Measurements from ENCODE around the gene SERPINA5. TPM values are rescaled to one million over a fixed set of nuclear protein-coding genes. Genes with fewer than 3 reads are reported as not detected.

SERPINA5 gene
- total RNA-seq, 4 donors from 2014 or later = 0.32 to 37.6 (median 1.5) TPM; not detected in 1

- Histone ChIP-seq H3K27ac (no peak overlapping the region), H3K36me3 (no peaks in the 10 kb centered on the region), H3K9me3 (peaks cover 0 to 4% of the 10 kb centered on the region in 2 donors), H3K4me1 (no peaks in the 10 kb centered on the region), H3K27me3 (no peaks in the 10 kb centered on the region), H3K4me3 (no peak overlapping the region)
- WGBS, 2 donors (ENCODE audit: low coverage in 1 of 2) = 69% methylated on average over 12 of the region's 12 CpGs; no CpG with 5 or more reads in 1 of the 2 donors
- no peak for DNase-seq
- no peak for TF ChIP-seq EP300 (IDR thresholded peaks at IDR 0.05; ENCODE audit: low read depth)
- TF ChIP-seq POLR2AphosphoS5 (IDR thresholded peaks at IDR 0.05) = no peak
- no peak for TF ChIP-seq POLR2A (IDR thresholded peaks at IDR 0.05)
- TF ChIP-seq, protein P1, sequence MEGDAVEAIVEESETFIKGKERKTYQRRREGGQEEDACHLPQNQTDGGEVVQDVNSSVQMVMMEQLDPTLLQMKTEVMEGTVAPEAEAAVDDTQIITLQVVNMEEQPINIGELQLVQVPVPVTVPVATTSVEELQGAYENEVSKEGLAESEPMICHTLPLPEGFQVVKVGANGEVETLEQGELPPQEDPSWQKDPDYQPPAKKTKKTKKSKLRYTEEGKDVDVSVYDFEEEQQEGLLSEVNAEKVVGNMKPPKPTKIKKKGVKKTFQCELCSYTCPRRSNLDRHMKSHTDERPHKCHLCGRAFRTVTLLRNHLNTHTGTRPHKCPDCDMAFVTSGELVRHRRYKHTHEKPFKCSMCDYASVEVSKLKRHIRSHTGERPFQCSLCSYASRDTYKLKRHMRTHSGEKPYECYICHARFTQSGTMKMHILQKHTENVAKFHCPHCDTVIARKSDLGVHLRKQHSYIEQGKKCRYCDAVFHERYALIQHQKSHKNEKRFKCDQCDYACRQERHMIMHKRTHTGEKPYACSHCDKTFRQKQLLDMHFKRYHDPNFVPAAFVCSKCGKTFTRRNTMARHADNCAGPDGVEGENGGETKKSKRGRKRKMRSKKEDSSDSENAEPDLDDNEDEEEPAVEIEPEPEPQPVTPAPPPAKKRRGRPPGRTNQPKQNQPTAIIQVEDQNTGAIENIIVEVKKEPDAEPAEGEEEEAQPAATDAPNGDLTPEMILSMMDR (IDR thresholded peaks at IDR 0.05) = no peak
- intact Hi-C loops (cut with DNase I; ENCODE audit: low total_unique reads) = no loop called here
- in situ Hi-C loops (cut with MboI; ENCODE audit: low pct_ligation_motif_present in 1 of 4, low pct_unique_long_range_greater_than_20kb in 1 of 4, low sequenced_read_pairs in 3 of 4) = no loop called here
These were observed 39.0 kb upstream of the SERPINA5 start for GRCh38 chr14:94542111-94542810.

DNA sequence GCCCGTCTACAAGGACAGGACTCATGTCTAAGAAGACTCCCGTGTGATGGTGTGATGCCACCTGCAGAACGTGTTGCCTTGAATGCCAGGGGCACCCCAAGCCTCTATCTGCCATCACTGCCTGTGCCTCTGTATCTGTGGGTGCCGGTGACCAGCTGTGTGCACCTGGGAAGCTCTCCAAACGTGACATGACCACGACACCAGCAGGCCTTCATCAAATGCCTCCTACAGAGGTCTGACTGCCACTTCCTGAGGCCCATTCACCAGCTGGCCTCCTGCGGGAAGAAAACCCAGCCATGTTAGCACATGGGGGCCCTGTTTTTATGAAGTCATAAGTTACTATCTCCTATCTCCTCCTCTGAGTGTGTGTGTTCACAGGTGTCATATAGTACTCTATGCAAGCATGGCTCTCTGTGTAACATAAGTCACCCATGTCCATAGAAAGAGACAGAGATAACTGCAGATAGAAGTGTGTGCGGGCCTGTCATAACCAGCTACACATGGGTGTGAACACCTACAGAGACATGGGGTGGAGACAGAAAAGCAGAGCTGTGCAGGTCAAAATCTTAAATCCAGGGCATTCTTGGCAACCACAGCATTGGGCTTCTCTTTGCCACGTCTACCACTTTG lies 38.3 kb upstream of the SERPINA5 start:
- no peak overlapping the region for H3K27ac ChIP-seq
- TF ChIP-seq, protein P1 (IDR thresholded peaks at IDR 0.05) = no peak
- TF ChIP-seq EP300 (IDR thresholded peaks at IDR 0.05; ENCODE audit: low read depth) = no peak
- TF ChIP-seq POLR2A (IDR thresholded peaks at IDR 0.05) = no peak
- no peak for TF ChIP-seq POLR2AphosphoS5 (IDR thresholded peaks at IDR 0.05)
- WGBS, 2 donors (ENCODE audit: low coverage in 1 of 2) = 80 to 82% methylated on average over 1 to 9 of the region's 9 CpGs
- no peaks in the 10 kb centered on the region for H3K27me3 ChIP-seq
- no peaks in the 10 kb centered on the region for H3K36me3 ChIP-seq
- no peak for DNase-seq
- peaks cover 0 to 4% of the 10 kb centered on the region in 2 donors for H3K9me3 ChIP-seq
- intact Hi-C loops (cut with DNase I; ENCODE audit: low total_unique reads) (no loop called here), in situ Hi-C loops (cut with MboI; ENCODE audit: low pct_ligation_motif_present in 1 of 4, low pct_unique_long_range_greater_than_20kb in 1 of 4, low sequenced_read_pairs in 3 of 4) (no loop called here)
- H3K4me1 ChIP-seq = no peaks in the 10 kb centered on the region
- no peak overlapping the region for H3K4me3 ChIP-seq

- in situ Hi-C loops (cut with MboI; ENCODE audit: low pct_ligation_motif_present in 1 of 4, low pct_unique_long_range_greater_than_20kb in 1 of 4, low sequenced_read_pairs in 3 of 4) (no loop called here), intact Hi-C loops (cut with DNase I; ENCODE audit: low total_unique reads) (no loop called here)
- TF ChIP-seq, protein P1 (IDR thresholded peaks at IDR 0.05) = no peak
- TF ChIP-seq EP300 (IDR thresholded peaks at IDR 0.05; ENCODE audit: low read depth) (no peak), POLR2AphosphoS5 (IDR thresholded peaks at IDR 0.05) (no peak), POLR2A (IDR thresholded peaks at IDR 0.05) (no peak)
- 64 to 80% methylated on average over 6 to 11 of the region's 15 CpGs for WGBS, 2 donors (ENCODE audit: low coverage in 1 of 2)
- no peaks in the 10 kb centered on the region for H3K36me3 ChIP-seq
- no peak overlapping the region for H3K4me3 ChIP-seq
- no peaks in the 10 kb centered on the region for H3K27me3 ChIP-seq
- H3K9me3 ChIP-seq = peaks cover 0 to 4% of the 10 kb centered on the region in 2 donors
- DNase-seq = no peak
- no peaks in the 10 kb centered on the region for H3K4me1 ChIP-seq
- no peak overlapping the region for H3K27ac ChIP-seq
These were observed 37.6 kb upstream of the SERPINA5 start for GRCh38 chr14:94543449-94544124.

- peaks cover 0 to 4% of the 10 kb centered on the region in 2 donors for H3K9me3 ChIP-seq
- DNase-seq = no peak
- in situ Hi-C loops (cut with MboI; ENCODE audit: low pct_ligation_motif_present in 1 of 4, low pct_unique_long_range_greater_than_20kb in 1 of 4, low sequenced_read_pairs in 3 of 4) = no loop called here
- no peaks in the 10 kb centered on the region for H3K27me3 ChIP-seq
- H3K4me1 ChIP-seq = no peaks in the 10 kb centered on the region
- no peak overlapping the region for H3K27ac ChIP-seq
- no peak for TF ChIP-seq POLR2A (IDR thresholded peaks at IDR 0.05)
- no peak for TF ChIP-seq EP300 (IDR thresholded peaks at IDR 0.05; ENCODE audit: low read depth)
- TF ChIP-seq POLR2AphosphoS5 (IDR thresholded peaks at IDR 0.05) = no peak
- TF ChIP-seq, protein P1 (IDR thresholded peaks at IDR 0.05) = no peak
- H3K4me3 ChIP-seq = no peak overlapping the region
- H3K36me3 ChIP-seq = no peaks in the 10 kb centered on the region
- intact Hi-C loops (cut with DNase I; ENCODE audit: low total_unique reads) = no loop called here
- 75 to 78% methylated on average over 1 to 7 of the region's 7 CpGs for WGBS, 2 donors (ENCODE audit: low coverage in 1 of 2)
These were observed 36.5 kb upstream of the SERPINA5 start for GRCh38 chr14:94544726-94545125.
